ENCODE data around the gene HPS1. TPM values are rescaled to one million over a fixed set of nuclear protein-coding genes. Genes with fewer than 3 reads are reported as not detected.

HPS1 gene
- total RNA-seq, 4 donors from 2014 or later: 48.6 to 66.7 (median 60.5) TPM

GRCh38 chr10:98408799-98409198 is 37.9 kb downstream of the HPS1 start:
- TF ChIP-seq POLR2A (IDR thresholded peaks at IDR 0.05) (no peak), CTCF (IDR thresholded peaks at IDR 0.05) (no peak)
- DNase-seq: no peak
- intact Hi-C loops (cut with DNase I): no loop called here
- no peaks in the 10 kb centered on the region for H3K9me3 ChIP-seq
- 92 to 96% methylated on average over 4 of the region's 4 CpGs for WGBS, 2 donors
- H3K27ac ChIP-seq: no peak overlapping the region
- no peaks in the 10 kb centered on the region for H3K27me3 ChIP-seq
- H3K4me3 ChIP-seq (replicated peaks in 1 of 3): no peak overlapping the region
- peaks cover 0 to 27% of the 10 kb centered on the region in 2 donors for H3K4me1 ChIP-seq
- H3K36me3 ChIP-seq: no peaks in the 10 kb centered on the region

DNA sequence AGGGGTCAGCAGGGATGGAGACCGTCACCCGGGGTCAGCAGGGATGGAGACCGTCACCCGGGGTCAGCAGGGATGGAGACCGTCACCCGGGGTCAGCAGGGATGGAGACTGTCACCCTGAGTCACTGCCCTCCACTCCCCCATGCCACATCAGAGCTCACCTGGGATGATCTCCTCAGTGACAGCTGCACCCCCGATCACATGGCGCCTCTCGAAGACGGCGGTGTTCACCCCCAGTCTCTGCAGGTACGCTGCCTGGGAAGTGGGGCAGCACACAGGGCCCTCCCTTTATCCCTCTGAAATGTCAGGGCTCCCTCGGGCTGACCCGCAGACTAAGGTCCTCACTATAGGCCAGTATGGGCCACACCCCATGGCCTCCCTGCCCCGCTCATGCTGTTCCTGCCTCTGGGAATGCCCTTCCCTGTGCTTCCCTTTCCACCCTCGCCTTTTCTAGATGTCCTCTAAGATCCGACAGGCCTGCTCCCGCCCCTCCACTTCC is 38.9 kb downstream of the HPS1 start:
- H3K27ac ChIP-seq: no peak overlapping the region
- DNase-seq: no peak
- H3K4me3 ChIP-seq (replicated peaks in 1 of 3): no peak overlapping the region
- H3K27me3 ChIP-seq: no peaks in the 10 kb centered on the region
- WGBS, 2 donors: 97% methylated on average over 11 to 18 of the region's 18 CpGs
- H3K36me3 ChIP-seq: no peaks in the 10 kb centered on the region
- H3K9me3 ChIP-seq: no peaks in the 10 kb centered on the region
- intact Hi-C loops (cut with DNase I): no loop called here
- TF ChIP-seq POLR2A (IDR thresholded peaks at IDR 0.05) (no peak), CTCF (IDR thresholded peaks at IDR 0.05) (no peak)
- H3K4me1 ChIP-seq: peaks cover 0 to 27% of the 10 kb centered on the region in 2 donors

DNA sequence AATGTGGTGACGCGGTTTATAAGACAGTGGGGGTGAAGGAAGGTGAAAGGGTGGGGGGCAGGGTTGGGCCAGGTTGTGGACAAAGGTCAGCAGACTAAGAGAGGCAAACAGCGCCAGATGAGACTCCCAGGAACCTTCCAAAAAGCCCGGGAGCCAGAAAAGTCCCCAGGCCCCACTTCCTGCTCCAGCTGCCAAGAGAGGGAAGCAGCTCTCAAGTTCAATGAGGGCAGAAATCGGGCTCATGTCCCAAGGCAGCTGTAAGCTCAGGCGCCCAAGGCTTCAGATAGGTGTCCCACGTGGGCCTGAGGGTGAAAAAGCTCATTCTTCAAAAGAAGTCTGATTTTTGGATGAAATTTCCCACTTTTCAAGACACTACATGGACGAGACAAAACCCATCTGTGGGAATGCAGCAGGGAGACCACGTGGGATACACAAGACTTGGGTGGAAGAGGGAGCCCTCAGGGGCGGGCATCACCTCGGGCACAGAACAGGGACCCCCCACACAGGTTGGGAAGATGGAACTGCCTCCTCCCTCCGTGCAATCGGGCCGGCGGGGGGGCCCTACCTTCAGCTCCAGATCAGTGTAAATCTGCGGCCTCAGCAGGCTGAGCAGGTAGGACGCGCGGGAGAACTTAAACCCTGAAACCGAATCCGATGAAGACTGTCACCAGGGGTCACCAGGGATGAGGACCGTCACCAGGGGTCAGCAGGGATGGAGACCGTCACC is 39.6 kb downstream of the HPS1 start:
- intact Hi-C loops (cut with DNase I): no loop called here
- Histone ChIP-seq H3K4me3 (replicated peaks in 1 of 3) (no peak overlapping the region), H3K27me3 (no peaks in the 10 kb centered on the region), H3K4me1 (peaks cover 0 to 21% of the 10 kb centered on the region in 2 donors), H3K9me3 (no peaks in the 10 kb centered on the region), H3K36me3 (no peaks in the 10 kb centered on the region), H3K27ac (no peak overlapping the region)
- 69 to 91% methylated on average over 22 to 23 of the region's 23 CpGs for WGBS, 2 donors
- TF ChIP-seq CTCF (IDR thresholded peaks at IDR 0.05): no peak
- TF ChIP-seq POLR2A (IDR thresholded peaks at IDR 0.05): no peak
- no peak for DNase-seq

- H3K27ac ChIP-seq: no peak overlapping the region
- WGBS, 2 donors: 94 to 95% methylated on average over 12 of the region's 12 CpGs
- H3K9me3 ChIP-seq: no peaks in the 10 kb centered on the region
- TF ChIP-seq POLR2A (IDR thresholded peaks at IDR 0.05) (no peak), CTCF (IDR thresholded peaks at IDR 0.05) (no peak)
- H3K36me3 ChIP-seq: no peaks in the 10 kb centered on the region
- no peak for DNase-seq
- H3K4me3 ChIP-seq (replicated peaks in 1 of 3): no peak overlapping the region
- intact Hi-C loops (cut with DNase I): no loop called here
- no peaks in the 10 kb centered on the region for H3K27me3 ChIP-seq
- H3K4me1 ChIP-seq: peaks cover 0 to 3% of the 10 kb centered on the region in 2 donors
These were observed 41.3 kb downstream of the HPS1 start for GRCh38 chr10:98405422-98405821.

DNA sequence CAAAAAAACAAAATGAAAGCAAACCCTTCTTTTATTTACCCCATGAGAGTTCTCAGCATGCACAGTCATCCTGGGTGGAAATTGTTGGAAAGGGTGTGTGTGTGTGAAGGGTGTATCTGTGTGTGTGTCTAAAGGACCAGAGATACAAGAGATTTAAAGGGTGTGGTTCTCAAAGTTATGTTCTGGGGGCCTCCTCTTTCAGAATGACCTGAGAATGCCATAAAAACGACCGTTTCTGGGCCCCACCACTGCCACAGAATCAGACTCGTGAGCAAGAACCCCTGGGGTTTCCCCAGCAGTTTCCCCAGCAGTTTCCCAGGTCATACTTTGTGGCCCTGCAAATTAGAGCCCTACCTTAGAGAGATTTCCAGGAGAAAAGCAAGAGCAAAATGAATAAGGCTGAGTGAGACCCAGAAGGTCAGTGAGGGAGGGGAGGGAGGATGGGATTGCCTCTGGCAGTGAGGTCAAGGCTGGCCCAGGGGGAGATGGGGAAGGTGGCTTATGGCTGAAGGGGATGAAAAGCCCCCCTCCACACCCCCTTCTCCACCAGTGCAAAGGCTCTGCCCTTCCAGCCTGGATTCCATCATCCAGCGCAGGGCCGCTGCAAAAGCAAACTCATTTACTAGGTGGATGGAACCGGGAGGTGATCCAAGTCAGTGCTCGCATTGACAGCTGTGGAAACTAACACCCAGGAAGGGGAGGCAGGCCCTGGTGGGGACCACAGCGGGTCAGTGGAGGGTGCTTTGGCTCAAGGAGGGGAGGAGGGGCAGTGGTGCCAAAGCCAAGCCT is 42.0 kb downstream of the HPS1 start:
- Histone ChIP-seq H3K4me3 (replicated peaks in 1 of 3) (no peak overlapping the region), H3K36me3 (peaks cover 0 to 3% of the 10 kb centered on the region in 2 donors), H3K9me3 (no peaks in the 10 kb centered on the region), H3K27ac (no peak overlapping the region), H3K27me3 (no peaks in the 10 kb centered on the region), H3K4me1 (no peaks in the 10 kb centered on the region)
- DNase-seq: no peak
- TF ChIP-seq POLR2A (IDR thresholded peaks at IDR 0.05) (no peak), CTCF (IDR thresholded peaks at IDR 0.05) (no peak)
- WGBS, 2 donors: 68 to 80% methylated on average over 8 of the region's 8 CpGs
- intact Hi-C loops (cut with DNase I): no loop called here
